Central memory CD8-positive, alpha-beta T cell (primary cell): ENCODE measurements around the gene IGF2R.
"Not testable (repeated sequence)": the region's sequence is repeated elsewhere in the genome, so short reads cannot be mapped to it uniquely, and the experiment has no call there.

Experiments used
- ATAC-seq: fragments of 150-1000 bp; cut with Tn5 transposase; replicated peaks from 2 replicates; pipeline ENCODE4 v1.10.0; 2022; ENCODE audit warnings: mild to moderate bottlenecking, moderate FRiP score, moderate number of reproducible peaks; ENCODE audit not compliant: poor library complexity, severe bottlenecking; ENCODE audit errors: extremely low read depth
- DNase-seq, 2 donors: peaks; one replicate each; pipeline ENCODE4 v3.0.0; 2021; ENCODE audit warnings: low spot score in 2 of 2
- H3K27ac Mint-ChIP-seq: one replicate; pipeline ENCODE4 v1.8.0; 2022; ENCODE audit warnings: low read depth, mild to moderate bottlenecking, moderate library complexity, mixed read lengths
- H3K27me3 Mint-ChIP-seq: one replicate; pipeline ENCODE4 v1.8.0; 2022; ENCODE audit warnings: mixed read lengths
- H3K36me3 Mint-ChIP-seq: one replicate; pipeline ENCODE4 v1.8.0; 2022; ENCODE audit warnings: mild to moderate bottlenecking, moderate library complexity, mixed read lengths; ENCODE audit not compliant: insufficient read depth
- H3K4me1 Mint-ChIP-seq: one replicate; pipeline ENCODE4 v1.8.0; 2022; ENCODE audit warnings: mixed read lengths
- H3K4me3 Mint-ChIP-seq: one replicate; pipeline ENCODE4 v1.8.0; 2022; ENCODE audit warnings: mild to moderate bottlenecking, moderate library complexity, mixed read lengths
- H3K9me3 Mint-ChIP-seq: one replicate; pipeline ENCODE4 v1.8.0; 2022; ENCODE audit warnings: mixed read lengths

IGF2R gene

GRCh38 chr6:159968295-159969203 lies at the start of gene IGF2R:
Gene IGF2R (plus strand): TSS chr6:159969082. CDS start chr6:159969247, 165 bp downstream.
- no peaks in the 10 kb centered on the region for H3K27me3 Mint-ChIP-seq
- H3K4me1 Mint-ChIP-seq = peaks cover 31% of the 10 kb centered on the region
- ATAC-seq = peak; percentile 90
- H3K27ac Mint-ChIP-seq = peak within 1 kb of the TSS; percentile 88
- H3K4me3 Mint-ChIP-seq = peak within 1 kb of the TSS; percentile 86
- H3K36me3 Mint-ChIP-seq = peaks cover 7% of the 10 kb centered on the region
- DNase-seq = peak; percentile 81 to 84
- H3K9me3 Mint-ChIP-seq = no peaks in the 10 kb centered on the region

- H3K9me3 Mint-ChIP-seq = peaks cover 7% of the 10 kb centered on the region
- DNase-seq (no peak), ATAC-seq (no peak)
- H3K4me1 Mint-ChIP-seq = no peaks in the 10 kb centered on the region
- H3K27ac Mint-ChIP-seq = no peak overlapping the region
- H3K4me3 Mint-ChIP-seq = no peak overlapping the region
- no peaks in the 10 kb centered on the region for H3K36me3 Mint-ChIP-seq
- H3K27me3 Mint-ChIP-seq = peaks cover 25% of the 10 kb centered on the region
Observed at GRCh38 chr6:159919800-159920199, 49.1 kb upstream of the IGF2R start.

GRCh38 chr6:159924150-159924549 lies 44.7 kb upstream of the IGF2R start:
- H3K36me3 Mint-ChIP-seq, H3K9me3 Mint-ChIP-seq, DNase-seq, H3K27ac Mint-ChIP-seq, H3K4me3 Mint-ChIP-seq, ATAC-seq, H3K4me1 Mint-ChIP-seq: not testable (repeated sequence)
- peaks cover 12% of the 10 kb centered on the region for H3K27me3 Mint-ChIP-seq

- Mint-ChIP-seq H3K36me3 (peaks cover 4% of the 10 kb centered on the region), H3K9me3 (no peaks in the 10 kb centered on the region)
Observed at GRCh38 chr6:159926542-159927203, 42.2 kb upstream of the IGF2R start.

GRCh38 chr6:159929819-159930218 lies 39.1 kb upstream of the IGF2R start:
- no peaks in the 10 kb centered on the region for H3K27me3 Mint-ChIP-seq
- H3K27ac Mint-ChIP-seq = peak overlapping the region; percentile 80
- no peak overlapping the region for H3K4me3 Mint-ChIP-seq
- ATAC-seq = peak; percentile 92
- peaks cover 4% of the 10 kb centered on the region for H3K36me3 Mint-ChIP-seq
- no peaks in the 10 kb centered on the region for H3K9me3 Mint-ChIP-seq
- peak; percentile 58 to 69 for DNase-seq
- peaks cover 24% of the 10 kb centered on the region for H3K4me1 Mint-ChIP-seq

More at GRCh38 chr6:159926542-159927203, 42.2 kb upstream of the IGF2R start:
- no peak overlapping the region for H3K4me3 Mint-ChIP-seq
- no peak for ATAC-seq
- DNase-seq = no peak
- peaks cover 2% of the 10 kb centered on the region for H3K27me3 Mint-ChIP-seq
- no peak overlapping the region for H3K27ac Mint-ChIP-seq
- peaks cover 24% of the 10 kb centered on the region for H3K4me1 Mint-ChIP-seq

GRCh38 chr6:159931112-159931511 lies 37.8 kb upstream of the IGF2R start:
- no peak overlapping the region for H3K4me3 Mint-ChIP-seq
- DNase-seq = no peak
- no peaks in the 10 kb centered on the region for H3K9me3 Mint-ChIP-seq
- ATAC-seq = no peak
- peaks cover 4% of the 10 kb centered on the region for H3K36me3 Mint-ChIP-seq
- H3K4me1 Mint-ChIP-seq = peaks cover 24% of the 10 kb centered on the region
- no peaks in the 10 kb centered on the region for H3K27me3 Mint-ChIP-seq
- no peak overlapping the region for H3K27ac Mint-ChIP-seq

- Mint-ChIP-seq H3K36me3 (peaks cover 6% of the 10 kb centered on the region), H3K27ac (no peak overlapping the region)
Observed at GRCh38 chr6:159931846-159932245, 37.0 kb upstream of the IGF2R start.

GRCh38 chr6:159933077-159933476 lies 35.8 kb upstream of the IGF2R start:
- DNase-seq (no peak), ATAC-seq (no peak)
- H3K36me3 Mint-ChIP-seq = peaks cover 6% of the 10 kb centered on the region
- H3K9me3 Mint-ChIP-seq = no peaks in the 10 kb centered on the region
- H3K4me1 Mint-ChIP-seq = peaks cover 24% of the 10 kb centered on the region
- no peak overlapping the region for H3K27ac Mint-ChIP-seq
- no peak overlapping the region for H3K4me3 Mint-ChIP-seq
- no peaks in the 10 kb centered on the region for H3K27me3 Mint-ChIP-seq

More at GRCh38 chr6:159931846-159932245, 37.0 kb upstream of the IGF2R start:
- Mint-ChIP-seq H3K9me3 (no peaks in the 10 kb centered on the region), H3K4me3 (no peak overlapping the region), H3K4me1 (peaks cover 24% of the 10 kb centered on the region), H3K27me3 (no peaks in the 10 kb centered on the region)
- no peak for DNase-seq
- no peak for ATAC-seq

GRCh38 chr6:159934181-159934580 lies 34.7 kb upstream of the IGF2R start:
- Mint-ChIP-seq H3K36me3 (peaks cover 6% of the 10 kb centered on the region), H3K9me3 (no peaks in the 10 kb centered on the region), H3K27me3 (no peaks in the 10 kb centered on the region), H3K4me1 (peaks cover 24% of the 10 kb centered on the region), H3K27ac (no peak overlapping the region), H3K4me3 (no peak overlapping the region)
- no peak for ATAC-seq
- no peak for DNase-seq

GRCh38 chr6:159935065-159935464 lies 33.8 kb upstream of the IGF2R start:
- Mint-ChIP-seq H3K27me3 (no peaks in the 10 kb centered on the region), H3K36me3 (peaks cover 2% of the 10 kb centered on the region), H3K9me3 (no peaks in the 10 kb centered on the region), H3K4me1 (peaks cover 15% of the 10 kb centered on the region), H3K4me3 (no peak overlapping the region), H3K27ac (no peak overlapping the region)
- no peak for ATAC-seq
- no peak for DNase-seq

GRCh38 chr6:159935633-159936032 lies 33.2 kb upstream of the IGF2R start:
- Mint-ChIP-seq H3K27ac (no peak overlapping the region), H3K4me1 (peaks cover 9% of the 10 kb centered on the region), H3K9me3 (no peaks in the 10 kb centered on the region), H3K27me3 (no peaks in the 10 kb centered on the region), H3K4me3 (no peak overlapping the region), H3K36me3 (peaks cover 2% of the 10 kb centered on the region)
- ATAC-seq (no peak), DNase-seq (no peak)

GRCh38 chr6:159939591-159940016 lies 29.3 kb upstream of the IGF2R start:
- Mint-ChIP-seq H3K4me3 (no peak overlapping the region), H3K27me3 (peaks cover 15% of the 10 kb centered on the region), H3K27ac (no peak overlapping the region), H3K9me3 (peaks cover 4% of the 10 kb centered on the region), H3K36me3 (peaks cover 6% of the 10 kb centered on the region), H3K4me1 (peaks cover 9% of the 10 kb centered on the region)
- DNase-seq = no peak
- no peak for ATAC-seq
